NCI-H2227 (cell line): ENCODE measurements around the gene LASP1NB.
"Not testable (repeated sequence)": the region's sequence is repeated elsewhere in the genome, so short reads cannot be mapped to it uniquely, and the experiment has no call there.

Source experiments
- DNase-seq: peaks from one replicate; lab custom pipeline; 2025; ENCODE audit not compliant: unreplicated experiment; lab: John Stamatoyannopoulos, UW

LASP1NB gene

DNA sequence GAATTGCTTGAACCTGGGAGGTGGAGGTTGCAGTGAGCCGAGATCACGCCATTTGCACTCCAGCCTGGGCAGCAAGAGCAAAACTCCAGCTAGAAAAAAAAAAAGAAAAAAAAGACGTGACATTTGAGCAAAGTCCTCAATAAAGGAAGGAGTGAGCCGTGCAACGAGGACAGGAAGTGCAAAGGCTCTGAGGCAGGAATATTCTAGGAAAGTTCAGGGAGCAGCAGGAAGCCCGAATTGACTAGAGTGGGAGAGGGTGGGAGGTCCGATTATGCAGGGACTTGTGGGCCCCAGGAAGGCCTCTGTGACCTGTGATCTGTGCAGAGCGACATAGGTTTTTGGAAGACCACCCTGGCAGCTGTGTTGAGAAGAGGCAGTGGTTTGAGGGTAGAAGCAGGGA lies 8.6 kb upstream of the LASP1NB start:
- DNase-seq = no peak

DNA sequence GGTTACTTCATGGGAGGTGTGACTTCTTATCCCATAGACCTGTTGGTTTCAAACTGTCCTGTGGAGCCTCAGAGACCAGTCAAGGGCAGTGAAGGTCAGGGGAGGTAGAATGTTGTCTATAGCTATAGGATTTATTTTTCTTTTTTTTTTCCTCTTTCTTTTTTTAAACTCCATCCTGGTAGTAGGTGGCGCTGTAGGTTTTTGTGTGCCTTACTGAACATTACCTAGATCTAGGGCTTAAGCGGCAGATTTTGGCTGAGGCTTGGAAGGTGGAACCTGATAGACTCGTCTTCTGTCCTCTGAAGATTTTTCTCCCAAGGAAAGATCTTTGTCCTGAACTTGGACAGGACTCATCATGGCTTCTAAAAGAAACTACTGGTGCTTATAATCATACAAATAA lies 8.2 kb upstream of the LASP1NB start:
- DNase-seq = no peak

DNA sequence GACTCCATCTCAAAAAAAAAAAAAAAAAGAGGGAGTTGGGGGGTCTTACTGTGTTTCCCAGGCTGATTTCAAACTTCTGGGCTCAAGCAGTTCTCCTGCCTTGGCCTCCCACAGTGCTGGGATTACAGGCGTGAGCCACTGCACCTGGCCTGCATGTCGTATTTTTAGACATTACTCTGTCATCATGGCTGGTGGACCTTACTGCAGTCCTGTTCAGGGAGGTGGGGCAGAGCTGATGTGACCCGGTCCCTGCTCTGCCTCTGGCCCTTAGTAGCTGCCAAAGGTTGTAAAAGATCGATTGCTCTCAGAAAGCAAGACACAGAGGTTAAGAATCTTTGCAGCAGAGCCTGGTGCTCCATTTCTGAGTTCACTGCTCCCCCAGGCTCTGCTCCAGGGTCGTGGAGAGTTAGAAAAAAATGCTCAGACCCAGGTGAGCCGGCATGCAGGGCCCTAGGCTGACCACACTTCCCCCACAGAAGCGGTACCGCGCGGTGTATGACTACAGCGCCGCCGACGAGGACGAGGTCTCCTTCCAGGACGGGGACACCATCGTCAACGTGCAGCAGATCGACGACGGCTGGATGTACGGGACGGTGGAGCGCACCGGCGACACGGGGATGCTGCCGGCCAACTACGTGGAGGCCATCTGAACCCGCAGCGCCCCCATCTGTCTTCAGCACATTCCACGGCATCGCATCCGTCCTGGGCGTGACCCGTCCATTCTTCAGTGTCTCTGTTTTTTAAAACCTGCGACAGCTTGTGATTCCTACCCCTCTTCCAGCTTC lies 7.1 kb upstream of the LASP1NB start:
- DNase-seq = no peak

DNA sequence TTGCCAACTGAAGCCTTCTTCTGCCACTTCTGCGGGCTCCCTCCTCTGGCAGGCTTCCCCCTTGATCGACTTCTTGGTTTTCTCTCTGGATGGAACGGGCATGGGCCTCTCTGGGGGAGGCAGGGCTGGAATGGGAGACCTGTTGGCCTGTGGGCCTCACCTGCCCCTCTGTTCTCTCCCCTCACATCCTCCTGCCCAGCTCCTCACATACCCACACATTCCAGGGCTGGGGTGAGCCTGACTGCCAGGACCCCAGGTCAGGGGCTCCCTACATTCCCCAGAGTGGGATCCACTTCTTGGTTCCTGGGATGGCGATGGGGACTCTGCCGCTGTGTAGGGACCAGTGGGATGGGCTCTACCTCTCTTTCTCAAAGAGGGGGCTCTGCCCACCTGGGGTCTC lies 6.5 kb upstream of the LASP1NB start:
- DNase-seq = no peak

DNA sequence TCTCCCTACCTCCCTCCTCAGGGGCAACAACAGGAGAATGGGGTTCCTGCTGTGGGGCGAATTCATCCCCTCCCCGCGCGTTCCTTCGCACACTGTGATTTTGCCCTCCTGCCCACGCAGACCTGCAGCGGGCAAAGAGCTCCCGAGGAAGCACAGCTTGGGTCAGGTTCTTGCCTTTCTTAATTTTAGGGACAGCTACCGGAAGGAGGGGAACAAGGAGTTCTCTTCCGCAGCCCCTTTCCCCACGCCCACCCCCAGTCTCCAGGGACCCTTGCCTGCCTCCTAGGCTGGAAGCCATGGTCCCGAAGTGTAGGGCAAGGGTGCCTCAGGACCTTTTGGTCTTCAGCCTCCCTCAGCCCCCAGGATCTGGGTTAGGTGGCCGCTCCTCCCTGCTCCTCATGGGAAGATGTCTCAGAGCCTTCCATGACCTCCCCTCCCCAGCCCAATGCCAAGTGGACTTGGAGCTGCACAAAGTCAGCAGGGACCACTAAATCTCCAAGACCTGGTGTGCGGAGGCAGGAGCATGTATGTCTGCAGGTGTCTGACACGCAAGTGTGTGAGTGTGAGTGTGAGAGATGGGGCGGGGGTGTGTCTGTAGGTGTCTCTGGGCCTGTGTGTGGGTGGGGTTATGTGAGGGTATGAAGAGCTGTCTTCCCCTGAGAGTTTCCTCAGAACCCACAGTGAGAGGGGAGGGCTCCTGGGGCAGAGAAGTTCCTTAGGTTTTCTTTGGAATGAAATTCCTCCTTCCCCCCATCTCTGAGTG lies 5.9 kb upstream of the LASP1NB start:
- no peak for DNase-seq

DNA sequence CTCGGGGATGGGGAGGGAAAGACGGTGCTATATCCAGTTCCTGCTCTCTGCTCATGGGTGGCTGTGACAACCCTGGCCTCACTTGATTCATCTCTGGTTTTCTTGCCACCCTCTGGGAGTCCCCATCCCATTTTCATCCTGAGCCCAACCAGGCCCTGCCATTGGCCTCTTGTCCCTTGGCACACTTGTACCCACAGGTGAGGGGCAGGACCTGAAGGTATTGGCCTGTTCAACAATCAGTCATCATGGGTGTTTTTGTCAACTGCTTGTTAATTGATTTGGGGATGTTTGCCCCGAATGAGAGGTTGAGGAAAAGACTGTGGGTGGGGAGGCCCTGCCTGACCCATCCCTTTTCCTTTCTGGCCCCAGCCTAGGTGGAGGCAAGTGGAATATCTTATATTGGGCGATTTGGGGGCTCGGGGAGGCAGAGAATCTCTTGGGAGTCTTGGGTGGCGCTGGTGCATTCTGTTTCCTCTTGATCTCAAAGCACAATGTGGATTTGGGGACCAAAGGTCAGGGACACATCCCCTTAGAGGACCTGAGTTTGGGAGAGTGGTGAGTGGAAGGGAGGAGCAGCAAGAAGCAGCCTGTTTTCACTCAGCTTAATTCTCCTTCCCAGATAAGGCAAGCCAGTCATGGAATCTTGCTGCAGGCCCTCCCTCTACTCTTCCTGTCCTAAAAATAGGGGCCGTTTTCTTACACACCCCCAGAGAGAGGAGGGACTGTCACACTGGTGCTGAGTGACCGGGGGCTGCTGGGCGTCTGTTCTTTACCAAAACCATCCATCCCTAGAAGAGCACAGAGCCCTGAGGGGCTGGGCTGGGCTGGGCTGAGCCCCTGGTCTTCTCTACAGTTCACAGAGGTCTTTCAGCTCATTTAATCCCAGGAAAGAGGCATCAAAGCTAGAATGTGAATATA lies 4.8 kb upstream of the LASP1NB start:
- DNase-seq = no peak

DNA sequence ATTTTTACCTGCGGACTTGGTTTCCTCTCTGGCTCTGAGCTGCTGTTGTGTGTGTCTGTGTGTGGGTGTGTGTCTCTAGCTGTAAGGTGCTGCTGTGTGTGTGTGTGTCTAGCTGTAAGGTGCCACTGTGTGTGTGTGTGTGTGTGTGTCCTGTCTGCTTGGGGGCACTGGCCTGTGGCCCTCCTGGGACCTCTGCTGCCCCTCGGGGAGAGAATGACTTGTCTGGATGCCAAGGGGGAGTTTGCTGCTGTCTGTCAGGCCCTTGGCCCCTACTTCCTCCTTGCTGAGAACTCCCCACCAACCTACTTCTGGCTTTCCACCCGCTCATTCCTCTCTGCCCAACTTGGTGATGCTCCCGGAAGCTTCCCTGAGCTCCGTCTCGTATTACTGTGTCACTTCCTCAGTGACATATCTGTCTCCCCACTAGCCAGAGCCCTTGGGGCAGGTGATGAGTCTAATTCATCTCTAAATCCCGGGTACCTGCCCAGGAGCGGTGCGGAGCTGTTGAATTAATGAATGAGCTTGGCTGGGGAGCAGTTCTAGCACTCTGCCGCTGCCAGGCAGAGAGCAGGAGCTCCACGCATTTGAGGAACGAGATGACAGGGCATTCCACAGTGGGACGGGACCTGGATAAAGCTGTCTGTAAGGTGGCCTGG lies 3.5 kb upstream of the LASP1NB start:
- DNase-seq = no peak

DNA sequence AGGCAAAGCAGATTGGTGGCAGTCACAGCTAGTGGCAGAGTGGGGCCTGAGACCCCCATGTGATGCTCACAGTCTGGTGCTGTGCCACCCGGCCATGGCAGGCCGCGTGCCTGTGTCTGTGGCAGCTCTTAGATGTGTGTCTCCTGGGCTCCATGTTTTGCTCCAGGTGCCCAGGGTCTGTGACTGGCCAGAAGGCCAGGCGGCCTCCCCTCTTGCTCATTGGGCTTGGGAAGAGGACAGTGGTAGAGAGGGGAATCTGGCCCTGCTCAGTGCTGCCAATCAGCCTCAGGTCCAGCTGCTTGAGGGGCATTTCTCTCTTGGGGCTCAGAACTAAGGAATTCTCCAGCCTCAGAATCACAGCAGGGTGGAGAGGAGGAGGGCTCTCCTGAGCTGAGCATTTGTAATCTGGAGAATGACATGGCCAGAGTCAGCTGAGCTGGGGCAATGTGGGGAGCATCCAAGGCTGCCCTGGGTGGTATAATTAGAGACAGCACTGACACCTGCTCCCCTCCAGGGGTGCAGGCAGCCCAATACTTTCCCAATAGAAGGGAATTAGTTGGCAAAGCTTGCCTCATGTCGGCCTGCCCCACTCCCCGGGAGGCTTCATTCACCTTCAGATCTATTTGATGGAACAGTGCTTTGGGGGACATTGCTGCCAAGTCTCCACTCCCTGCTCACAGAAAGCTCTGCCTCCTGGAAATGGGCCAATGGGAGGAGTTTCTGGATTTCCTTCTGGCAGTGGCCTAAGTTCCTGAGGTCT lies 2.7 kb upstream of the LASP1NB start:
- peak; percentile 70 for DNase-seq

DNA sequence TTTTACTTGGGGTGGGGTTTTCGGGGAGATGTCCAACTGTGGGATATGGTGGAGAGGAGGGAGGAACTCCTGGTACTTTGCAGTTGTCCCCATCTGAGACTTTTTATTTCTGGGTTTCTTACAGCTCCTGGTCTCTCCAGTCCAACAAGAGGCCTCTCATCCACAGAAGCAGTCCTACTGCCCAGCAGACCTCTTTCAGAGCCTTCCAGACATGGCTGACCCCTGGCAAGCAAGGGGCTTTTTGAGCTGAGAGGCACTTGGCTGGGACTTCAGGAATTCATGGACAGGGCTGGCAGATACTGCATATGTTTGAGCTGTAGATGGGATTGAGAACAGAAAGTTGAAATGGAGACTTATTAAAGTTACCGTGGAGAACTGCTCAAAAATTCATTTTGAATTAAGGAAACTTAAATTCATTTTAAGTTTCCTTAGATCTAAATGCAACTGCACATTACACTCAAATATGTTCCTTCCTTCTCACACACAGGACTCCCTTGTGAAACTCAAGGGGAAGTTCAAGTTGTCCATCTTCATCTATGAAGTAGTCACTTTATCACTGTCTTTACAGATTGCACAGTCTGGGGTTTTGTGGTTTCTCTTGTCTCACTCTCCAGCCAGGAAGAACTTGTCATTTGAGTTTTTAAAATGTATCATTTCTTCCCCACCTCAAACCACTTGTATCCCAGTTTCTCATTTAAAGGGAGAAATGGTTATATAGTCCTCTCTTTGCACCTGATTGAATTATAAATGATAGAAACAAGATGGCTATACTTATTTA lies 1.1 kb downstream of the LASP1NB start:
- DNase-seq = no peak

DNA sequence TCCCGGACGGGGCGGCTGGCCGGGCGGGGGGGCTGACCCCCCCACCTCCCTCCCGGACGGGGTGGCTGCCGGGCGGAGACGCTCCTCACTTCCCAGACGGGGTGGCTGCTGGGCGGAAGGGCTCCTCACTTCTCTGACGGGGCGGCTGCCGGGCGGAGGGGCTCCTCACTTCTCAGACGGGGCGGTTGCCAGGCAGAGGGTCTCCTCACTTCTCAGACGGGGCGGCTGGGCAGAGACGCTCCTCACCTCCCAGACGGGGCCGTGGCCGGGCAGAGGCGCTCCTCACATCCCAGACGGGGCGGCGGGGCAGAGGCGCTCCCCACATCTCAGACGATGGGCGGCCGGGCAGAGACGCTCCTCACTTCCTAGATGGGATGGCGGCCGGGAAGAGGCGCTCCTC lies 5.4 kb downstream of the LASP1NB start:
- DNase-seq = not testable (repeated sequence)

DNA sequence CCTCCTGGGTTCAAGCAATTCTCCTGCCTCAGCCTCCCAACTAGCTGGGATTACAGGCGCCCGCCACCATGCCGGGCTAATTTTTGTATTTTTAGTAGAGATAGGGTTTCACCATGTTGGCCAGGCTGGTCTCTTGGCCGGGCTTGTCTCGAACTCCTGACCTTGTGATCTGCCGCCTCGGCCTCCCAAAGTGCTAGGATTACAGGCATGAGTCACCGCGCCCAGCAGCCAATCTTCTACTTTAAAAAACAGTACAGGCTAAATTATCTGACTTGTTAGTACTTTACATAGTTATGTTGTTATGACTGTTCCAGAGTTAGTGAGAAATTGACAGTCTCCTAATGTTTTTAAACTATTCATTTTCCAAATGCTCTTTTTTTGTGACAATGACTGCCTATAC lies 8.5 kb downstream of the LASP1NB start:
- not testable (repeated sequence) for DNase-seq

DNA sequence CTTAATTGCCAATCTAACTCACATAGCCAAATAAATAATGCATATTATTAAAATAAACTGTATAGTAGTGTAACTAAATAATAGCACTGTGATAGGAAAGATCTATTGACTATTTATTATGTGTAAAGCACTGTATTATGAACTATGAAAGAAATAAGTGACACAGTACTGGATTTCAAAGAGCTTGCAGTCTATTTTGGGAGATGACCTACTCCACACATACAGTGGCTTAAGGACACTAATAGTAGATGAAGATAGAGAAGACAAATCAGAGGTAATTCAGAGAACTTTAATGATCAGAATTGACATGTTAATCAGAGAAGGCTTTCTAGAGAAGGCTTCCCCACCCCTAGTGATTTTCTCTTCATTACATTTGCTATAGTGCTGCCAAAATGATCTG lies 14.6 kb downstream of the LASP1NB start:
- DNase-seq = no peak

DNA sequence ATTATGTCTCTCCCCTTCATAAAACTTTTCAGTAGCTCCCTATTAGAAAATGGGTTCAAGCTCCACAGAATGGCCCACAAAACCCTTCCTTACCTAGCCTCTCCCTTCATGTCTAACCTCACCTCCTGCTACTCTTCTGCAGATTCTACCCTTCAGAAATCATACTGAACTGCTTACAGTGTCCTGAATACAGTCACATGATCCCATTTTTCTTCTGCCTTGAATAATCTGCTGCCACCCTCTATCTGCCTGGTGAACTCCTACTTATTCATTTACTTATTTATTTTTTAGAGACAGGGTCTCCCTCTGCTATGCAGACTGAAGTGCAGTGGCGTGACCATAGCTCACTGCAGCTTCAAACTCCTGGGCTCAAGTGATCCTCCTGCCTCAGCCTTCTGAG lies 15.0 kb downstream of the LASP1NB start:
- no peak for DNase-seq

DNA sequence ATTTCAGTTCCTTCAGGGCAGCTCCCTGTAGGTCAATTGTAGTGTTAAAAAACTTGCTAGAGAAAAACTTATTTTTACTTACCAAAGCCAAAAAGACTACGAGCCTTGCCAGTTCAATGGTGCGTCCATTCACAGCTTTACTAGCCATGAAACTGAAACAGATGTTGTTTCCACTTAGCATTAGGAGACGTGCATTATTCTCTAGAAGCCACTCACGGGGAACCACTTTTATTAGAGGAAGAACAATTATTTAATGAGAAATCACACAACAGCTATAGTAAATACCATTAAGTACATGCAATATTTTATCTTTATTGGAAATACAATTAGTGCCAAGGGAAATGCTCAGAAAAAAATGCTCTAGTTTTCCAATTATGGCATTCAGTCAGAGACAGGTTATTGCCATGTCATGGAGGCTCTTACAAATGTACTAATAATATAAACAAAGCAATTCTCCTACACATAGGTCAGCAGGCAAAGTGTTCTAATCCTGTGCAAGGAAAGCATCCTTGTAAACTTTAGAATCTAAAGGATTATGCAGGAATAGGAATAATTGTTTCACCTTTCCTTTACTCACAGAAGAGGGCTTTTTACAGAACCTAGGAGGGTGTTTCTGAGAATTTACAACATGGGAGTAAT lies 17.4 kb downstream of the LASP1NB start:
- DNase-seq = no peak

DNA sequence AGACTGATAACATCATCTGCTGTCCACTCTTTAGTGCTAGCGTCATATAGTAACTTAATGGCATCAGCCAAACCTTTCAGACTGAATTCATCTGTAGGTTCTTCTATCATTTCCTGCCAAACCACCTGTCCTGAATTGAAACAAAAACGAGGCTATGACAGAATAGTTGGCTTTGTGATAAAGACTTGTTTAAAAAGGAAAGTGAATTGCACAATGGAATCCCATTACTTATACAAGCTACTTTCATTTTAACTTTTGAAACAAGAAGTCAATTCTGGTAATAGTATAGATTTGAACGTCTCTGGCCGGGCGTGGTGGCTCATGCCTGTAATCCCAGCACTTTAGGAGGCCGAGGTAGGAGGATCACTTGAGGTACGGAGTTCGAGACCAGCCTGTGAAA lies 18.2 kb downstream of the LASP1NB start:
- DNase-seq = no peak

DNA sequence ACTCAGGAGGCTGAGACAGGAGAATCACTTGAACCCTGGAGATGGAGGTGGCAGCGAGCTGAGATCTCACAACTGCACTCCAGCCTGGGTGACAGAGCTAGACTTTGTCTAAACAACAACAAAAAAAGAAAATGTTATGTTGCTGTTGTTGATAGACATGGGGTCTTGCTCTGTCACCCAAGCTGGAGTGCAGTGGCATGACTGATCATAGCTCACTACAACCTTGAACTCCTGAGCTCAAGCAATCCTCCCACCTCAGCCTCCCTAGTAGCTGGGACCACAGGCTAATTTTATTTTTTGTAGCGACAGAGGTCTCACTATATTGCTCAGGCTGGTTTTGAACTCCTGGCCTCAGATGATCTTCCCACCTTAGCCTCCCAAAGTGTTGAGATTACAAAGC lies 21.8 kb downstream of the LASP1NB start:
- DNase-seq = no peak

DNA sequence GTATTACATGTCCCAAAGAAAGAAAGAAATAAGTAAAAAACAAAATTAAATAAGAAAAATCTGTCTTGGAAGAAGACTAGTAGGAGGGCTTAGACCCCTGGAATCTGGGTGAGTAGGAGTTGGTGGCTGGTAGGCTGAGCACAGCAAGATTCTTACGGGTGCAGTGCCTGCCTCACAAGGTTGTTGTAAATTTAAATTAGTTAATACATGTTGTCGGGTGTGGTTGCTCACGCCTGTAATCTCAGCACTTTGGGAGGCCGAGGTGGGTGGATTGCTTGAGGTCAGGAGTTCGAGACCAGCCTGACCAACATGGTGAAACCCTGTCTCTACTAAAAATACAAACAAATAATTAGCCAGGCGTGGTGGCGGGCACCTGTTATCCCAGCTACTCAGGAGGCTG lies 28.4 kb downstream of the LASP1NB start:
- DNase-seq = not testable (repeated sequence)

DNA sequence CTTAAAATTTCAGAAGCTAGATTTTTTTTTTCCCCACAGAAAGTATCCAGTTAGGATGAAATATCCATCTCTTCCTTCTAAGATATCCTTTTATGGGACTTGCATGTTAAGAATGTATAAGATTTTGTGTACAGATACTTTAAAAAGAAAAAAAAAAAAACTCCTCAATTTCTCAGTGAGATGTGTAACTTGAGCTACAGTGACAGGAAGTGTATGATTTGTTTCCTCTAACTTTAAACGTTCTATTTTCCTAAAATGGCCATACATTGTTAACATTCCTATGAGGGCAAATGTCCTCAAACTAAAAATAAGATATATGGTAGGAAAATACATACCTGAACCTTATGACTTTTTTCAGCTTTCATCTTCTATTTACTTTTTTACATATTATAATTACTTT lies 32.9 kb downstream of the LASP1NB start:
- no peak for DNase-seq

DNA sequence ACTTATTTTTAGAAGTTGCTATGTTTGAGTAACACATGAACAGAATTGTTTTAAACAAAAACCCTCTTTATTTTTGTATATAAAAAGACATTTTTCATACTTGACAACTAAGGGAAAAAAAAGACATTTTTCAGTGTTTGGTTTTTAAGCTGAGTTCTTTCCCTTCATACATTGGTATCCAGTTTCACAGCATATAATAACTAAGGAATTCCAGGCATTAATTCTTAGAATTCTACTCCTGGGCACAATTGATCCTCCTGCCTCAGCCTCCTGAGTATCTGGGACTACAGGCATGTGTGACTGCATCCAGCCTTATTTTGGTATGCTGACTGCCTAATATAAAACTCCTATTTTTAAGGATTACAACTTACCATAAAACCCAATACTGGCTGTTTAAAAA lies 33.3 kb downstream of the LASP1NB start:
- no peak for DNase-seq
